ENCODE measurements around the gene DQX1.

DNA sequence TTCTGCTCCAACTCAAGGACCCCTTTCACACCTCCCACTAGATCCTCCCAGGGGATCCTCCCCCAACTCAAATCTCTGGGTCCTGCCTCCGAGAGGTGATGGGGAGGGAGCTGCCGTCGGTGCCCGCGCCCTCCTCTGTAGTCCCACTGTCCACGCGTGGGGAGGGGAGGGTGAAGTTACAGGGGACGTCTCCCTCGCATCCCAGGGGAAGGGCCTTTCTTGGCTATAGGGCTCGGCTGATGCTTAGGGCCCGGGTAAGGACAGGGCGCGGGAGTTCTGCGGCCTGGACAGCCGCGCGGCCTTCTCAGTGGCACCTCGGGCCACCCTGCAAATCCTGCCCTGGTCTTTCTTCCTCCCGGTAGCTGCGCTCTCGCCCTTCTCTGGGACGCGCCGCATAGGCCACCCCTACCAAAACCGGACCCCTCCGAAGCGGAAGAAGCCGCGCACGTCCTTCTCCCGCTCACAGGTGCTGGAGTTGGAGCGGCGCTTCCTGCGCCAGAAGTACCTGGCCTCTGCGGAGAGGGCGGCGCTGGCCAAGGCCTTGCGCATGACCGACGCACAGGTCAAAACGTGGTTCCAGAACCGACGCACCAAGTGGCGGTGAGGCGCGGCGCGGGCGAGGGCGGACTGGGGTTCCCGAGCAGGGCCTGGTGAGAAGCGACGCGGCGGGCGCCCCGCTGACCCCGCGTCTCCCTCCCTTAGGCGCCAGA, 10.6 kb downstream of the DQX1 start:
- TF ChIP-seq, protein P1, sequence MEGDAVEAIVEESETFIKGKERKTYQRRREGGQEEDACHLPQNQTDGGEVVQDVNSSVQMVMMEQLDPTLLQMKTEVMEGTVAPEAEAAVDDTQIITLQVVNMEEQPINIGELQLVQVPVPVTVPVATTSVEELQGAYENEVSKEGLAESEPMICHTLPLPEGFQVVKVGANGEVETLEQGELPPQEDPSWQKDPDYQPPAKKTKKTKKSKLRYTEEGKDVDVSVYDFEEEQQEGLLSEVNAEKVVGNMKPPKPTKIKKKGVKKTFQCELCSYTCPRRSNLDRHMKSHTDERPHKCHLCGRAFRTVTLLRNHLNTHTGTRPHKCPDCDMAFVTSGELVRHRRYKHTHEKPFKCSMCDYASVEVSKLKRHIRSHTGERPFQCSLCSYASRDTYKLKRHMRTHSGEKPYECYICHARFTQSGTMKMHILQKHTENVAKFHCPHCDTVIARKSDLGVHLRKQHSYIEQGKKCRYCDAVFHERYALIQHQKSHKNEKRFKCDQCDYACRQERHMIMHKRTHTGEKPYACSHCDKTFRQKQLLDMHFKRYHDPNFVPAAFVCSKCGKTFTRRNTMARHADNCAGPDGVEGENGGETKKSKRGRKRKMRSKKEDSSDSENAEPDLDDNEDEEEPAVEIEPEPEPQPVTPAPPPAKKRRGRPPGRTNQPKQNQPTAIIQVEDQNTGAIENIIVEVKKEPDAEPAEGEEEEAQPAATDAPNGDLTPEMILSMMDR (IDR thresholded peaks at IDR 0.05; ENCODE audit: insufficient read depth, low read length), result no peak
- TF ChIP-seq, protein P2, sequence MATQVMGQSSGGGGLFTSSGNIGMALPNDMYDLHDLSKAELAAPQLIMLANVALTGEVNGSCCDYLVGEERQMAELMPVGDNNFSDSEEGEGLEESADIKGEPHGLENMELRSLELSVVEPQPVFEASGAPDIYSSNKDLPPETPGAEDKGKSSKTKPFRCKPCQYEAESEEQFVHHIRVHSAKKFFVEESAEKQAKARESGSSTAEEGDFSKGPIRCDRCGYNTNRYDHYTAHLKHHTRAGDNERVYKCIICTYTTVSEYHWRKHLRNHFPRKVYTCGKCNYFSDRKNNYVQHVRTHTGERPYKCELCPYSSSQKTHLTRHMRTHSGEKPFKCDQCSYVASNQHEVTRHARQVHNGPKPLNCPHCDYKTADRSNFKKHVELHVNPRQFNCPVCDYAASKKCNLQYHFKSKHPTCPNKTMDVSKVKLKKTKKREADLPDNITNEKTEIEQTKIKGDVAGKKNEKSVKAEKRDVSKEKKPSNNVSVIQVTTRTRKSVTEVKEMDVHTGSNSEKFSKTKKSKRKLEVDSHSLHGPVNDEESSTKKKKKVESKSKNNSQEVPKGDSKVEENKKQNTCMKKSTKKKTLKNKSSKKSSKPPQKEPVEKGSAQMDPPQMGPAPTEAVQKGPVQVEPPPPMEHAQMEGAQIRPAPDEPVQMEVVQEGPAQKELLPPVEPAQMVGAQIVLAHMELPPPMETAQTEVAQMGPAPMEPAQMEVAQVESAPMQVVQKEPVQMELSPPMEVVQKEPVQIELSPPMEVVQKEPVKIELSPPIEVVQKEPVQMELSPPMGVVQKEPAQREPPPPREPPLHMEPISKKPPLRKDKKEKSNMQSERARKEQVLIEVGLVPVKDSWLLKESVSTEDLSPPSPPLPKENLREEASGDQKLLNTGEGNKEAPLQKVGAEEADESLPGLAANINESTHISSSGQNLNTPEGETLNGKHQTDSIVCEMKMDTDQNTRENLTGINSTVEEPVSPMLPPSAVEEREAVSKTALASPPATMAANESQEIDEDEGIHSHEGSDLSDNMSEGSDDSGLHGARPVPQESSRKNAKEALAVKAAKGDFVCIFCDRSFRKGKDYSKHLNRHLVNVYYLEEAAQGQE (IDR thresholded peaks at IDR 0.05; ENCODE audit: insufficient replicate concordance, low read depth), result no peak

All from HL-60 (cell line).